ENCODE data around the gene CEP170B. TPM values are rescaled to one million over a fixed set of nuclear protein-coding genes. Genes with fewer than 3 reads are reported as not detected.

The CEP170B gene
- total and polyA plus RNA-seq, 2 donors (not counting 1 experiment from before 2014, with no cell fraction given), result 4.0 to 13.9 TPM

DNA sequence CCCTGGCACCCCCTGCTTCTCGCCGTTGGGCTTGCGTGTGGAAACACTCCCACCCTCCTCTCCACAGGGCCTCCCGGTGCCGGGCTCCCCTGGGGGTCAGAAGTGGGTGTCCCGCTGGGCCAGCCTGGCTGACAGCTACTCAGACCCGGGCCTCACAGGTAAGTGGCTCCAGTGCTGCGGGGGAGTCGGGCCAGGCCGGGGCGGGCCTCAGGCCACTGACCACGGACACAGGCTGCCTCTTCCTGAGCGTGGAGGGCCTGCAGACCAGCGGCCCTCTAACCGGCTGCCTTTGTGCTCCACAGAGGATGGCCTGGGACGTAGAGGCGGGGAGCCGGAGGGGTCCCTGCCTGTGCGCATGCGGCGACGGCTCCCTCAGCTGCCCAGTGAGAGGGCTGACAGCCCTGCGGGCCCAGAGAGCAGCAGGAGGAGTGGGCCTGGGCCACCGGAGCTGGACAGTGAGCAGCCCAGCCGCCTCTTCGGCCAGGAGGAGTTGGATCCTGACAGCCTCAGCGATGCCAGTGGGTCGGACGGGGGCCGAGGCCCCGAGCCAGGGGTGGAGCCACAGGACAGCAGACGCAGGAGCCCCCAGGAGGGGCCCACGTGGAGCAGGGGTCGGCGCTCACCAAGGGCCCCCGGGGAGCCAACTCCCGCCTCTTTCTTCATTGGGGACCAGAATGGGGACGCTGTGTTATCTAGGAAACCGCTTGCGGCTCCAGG is 21.1 kb downstream of the CEP170B start:
- Histone ChIP-seq H3K27me3 (ENCODE audit: control insufficient read depth, insufficient read depth, low read length) (no peaks in the 10 kb centered on the region), H3K9ac (ENCODE audit: insufficient read depth, low read length) (no peak overlapping the region), H3K36me3 (ENCODE audit: control insufficient read depth, insufficient read depth, low read length) (peaks cover 21% of the 10 kb centered on the region), H3K4me2 (ENCODE audit: extremely low read depth, insufficient read depth, low read length) (no peak overlapping the region), H3K9me3 (ENCODE audit: control insufficient read depth, insufficient read depth, low read depth, low read length) (no peaks in the 10 kb centered on the region), H3K4me1 (ENCODE audit: control insufficient read depth, extremely low read depth, insufficient read depth, low read length) (no peaks in the 10 kb centered on the region), H3K79me2 (ENCODE audit: control insufficient read depth, insufficient read depth, low read length) (no peaks in the 10 kb centered on the region), H3K4me3 (replicated peaks in 1 of 4; ENCODE audit: control extremely low read depth in 1 of 4, insufficient read depth in 1 of 4, low read depth in 3 of 4, low read length in 4 of 4) (no peak overlapping the region), H3K27ac (ENCODE audit: insufficient read depth, low read length) (no peak overlapping the region), H2AFZ (ENCODE audit: low read length) (no peak overlapping the region), H4K20me1 (ENCODE audit: control insufficient read depth, extremely low read depth, insufficient read depth, low read length) (no peaks in the 10 kb centered on the region)
- no peak for DNase-seq (ENCODE audit: low read depth in 2 of 2)
- TF ChIP-seq, protein P1, sequence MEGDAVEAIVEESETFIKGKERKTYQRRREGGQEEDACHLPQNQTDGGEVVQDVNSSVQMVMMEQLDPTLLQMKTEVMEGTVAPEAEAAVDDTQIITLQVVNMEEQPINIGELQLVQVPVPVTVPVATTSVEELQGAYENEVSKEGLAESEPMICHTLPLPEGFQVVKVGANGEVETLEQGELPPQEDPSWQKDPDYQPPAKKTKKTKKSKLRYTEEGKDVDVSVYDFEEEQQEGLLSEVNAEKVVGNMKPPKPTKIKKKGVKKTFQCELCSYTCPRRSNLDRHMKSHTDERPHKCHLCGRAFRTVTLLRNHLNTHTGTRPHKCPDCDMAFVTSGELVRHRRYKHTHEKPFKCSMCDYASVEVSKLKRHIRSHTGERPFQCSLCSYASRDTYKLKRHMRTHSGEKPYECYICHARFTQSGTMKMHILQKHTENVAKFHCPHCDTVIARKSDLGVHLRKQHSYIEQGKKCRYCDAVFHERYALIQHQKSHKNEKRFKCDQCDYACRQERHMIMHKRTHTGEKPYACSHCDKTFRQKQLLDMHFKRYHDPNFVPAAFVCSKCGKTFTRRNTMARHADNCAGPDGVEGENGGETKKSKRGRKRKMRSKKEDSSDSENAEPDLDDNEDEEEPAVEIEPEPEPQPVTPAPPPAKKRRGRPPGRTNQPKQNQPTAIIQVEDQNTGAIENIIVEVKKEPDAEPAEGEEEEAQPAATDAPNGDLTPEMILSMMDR (conservative IDR thresholded peaks at IDR 0.05 in 1 of 2, IDR thresholded peaks at IDR 0.05 in 1 of 2; ENCODE audit: low read depth in 1 of 2, low read length in 2 of 2), result no peak
- TF ChIP-seq EZH2 (IDR thresholded peaks at IDR 0.05; ENCODE audit: low read length, missing control alignments), result no peak

DNA sequence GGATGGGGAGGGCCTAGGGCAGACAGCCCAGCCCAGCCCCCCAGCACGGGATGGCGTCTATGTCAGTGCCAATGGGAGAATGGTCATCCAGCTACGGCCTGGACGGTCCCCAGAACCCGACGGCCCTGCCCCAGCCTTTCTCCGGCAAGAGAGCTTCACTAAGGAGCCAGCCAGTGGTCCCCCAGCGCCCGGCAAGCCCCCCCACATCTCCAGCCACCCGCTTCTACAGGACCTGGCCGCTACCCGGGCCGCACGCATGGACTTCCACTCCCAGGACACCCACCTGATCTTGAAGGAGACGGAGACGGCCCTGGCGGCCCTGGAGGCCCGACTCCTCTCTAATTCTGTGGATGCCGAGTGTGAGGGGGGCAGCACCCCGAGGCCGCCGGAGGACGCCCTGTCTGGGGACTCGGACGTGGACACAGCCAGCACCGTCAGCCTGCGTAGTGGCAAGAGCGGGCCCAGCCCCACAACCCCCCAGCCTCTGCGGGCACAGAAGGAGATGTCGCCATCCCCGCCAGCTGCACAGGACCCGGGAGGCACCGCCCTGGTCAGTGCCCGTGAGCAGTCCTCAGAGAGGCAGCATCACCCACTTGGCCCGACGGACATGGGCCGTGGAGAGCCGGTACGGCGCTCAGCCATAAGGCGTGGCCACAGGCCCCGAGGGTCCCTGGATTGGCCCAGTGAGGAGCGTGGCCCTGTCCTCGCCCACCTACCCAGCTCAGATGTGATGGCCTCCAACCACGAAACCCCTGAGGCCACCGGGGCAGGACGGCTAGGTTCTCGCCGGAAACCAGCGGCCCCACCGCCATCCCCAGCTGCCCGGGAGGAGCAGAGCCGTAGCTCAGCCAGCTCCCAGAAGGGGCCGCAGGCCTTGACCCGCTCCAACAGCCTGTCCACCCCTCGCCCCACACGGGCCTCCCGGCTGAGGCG is 21.9 kb downstream of the CEP170B start:
- no peak for DNase-seq (ENCODE audit: low read depth in 2 of 2)
- no peak overlapping the region for H2AFZ ChIP-seq (ENCODE audit: low read length)
- peaks cover 18% of the 10 kb centered on the region for H3K36me3 ChIP-seq (ENCODE audit: control insufficient read depth, insufficient read depth, low read length)
- H3K9me3 ChIP-seq (ENCODE audit: control insufficient read depth, insufficient read depth, low read depth, low read length), result no peaks in the 10 kb centered on the region
- H3K27me3 ChIP-seq (ENCODE audit: control insufficient read depth, insufficient read depth, low read length), result no peaks in the 10 kb centered on the region
- no peak overlapping the region for H3K4me2 ChIP-seq (ENCODE audit: extremely low read depth, insufficient read depth, low read length)
- H3K9ac ChIP-seq (ENCODE audit: insufficient read depth, low read length), result no peak overlapping the region
- no peak for TF ChIP-seq EZH2 (IDR thresholded peaks at IDR 0.05; ENCODE audit: low read length, missing control alignments)
- TF ChIP-seq, protein P1 (conservative IDR thresholded peaks at IDR 0.05 in 1 of 2, IDR thresholded peaks at IDR 0.05 in 1 of 2; ENCODE audit: low read depth in 1 of 2, low read length in 2 of 2), result no peak
- H3K4me1 ChIP-seq (ENCODE audit: control insufficient read depth, extremely low read depth, insufficient read depth, low read length), result no peaks in the 10 kb centered on the region
- H4K20me1 ChIP-seq (ENCODE audit: control insufficient read depth, extremely low read depth, insufficient read depth, low read length), result no peaks in the 10 kb centered on the region
- no peaks in the 10 kb centered on the region for H3K79me2 ChIP-seq (ENCODE audit: control insufficient read depth, insufficient read depth, low read length)
- no peak overlapping the region for H3K4me3 ChIP-seq (replicated peaks in 1 of 4; ENCODE audit: control extremely low read depth in 1 of 4, insufficient read depth in 1 of 4, low read depth in 3 of 4, low read length in 4 of 4)
- no peak overlapping the region for H3K27ac ChIP-seq (ENCODE audit: insufficient read depth, low read length)

Data from fibroblast of lung (primary cell).